Ovary (tissue), 3 donors: ENCODE measurements around the gene TRPV4.

ENCODE experiments used
- POLR2A ChIP-seq: fragments of 450-650 bp; IDR thresholded peaks from one replicate; pipeline ENCODE4 v1.6.1; 2017; ENCODE audit warnings: antibody characterized with exemption, mild to moderate bottlenecking, moderate library complexity
- TF ChIP-seq, protein P1 (sequence below), 3 donors: fragments of 450-650 bp in 2 of 3; fragments of 200-600 bp in 1 of 3; IDR thresholded peaks; one replicate each; pipeline versions ENCODE4 v1.5.1 to v1.8.0; 2016 to 2022; ENCODE audit warnings: antibody characterized with exemption in 3 of 3, mild to moderate bottlenecking in 1 of 3
- donor health status: DM: no; HTN: no; CAD: no.

DNA sequence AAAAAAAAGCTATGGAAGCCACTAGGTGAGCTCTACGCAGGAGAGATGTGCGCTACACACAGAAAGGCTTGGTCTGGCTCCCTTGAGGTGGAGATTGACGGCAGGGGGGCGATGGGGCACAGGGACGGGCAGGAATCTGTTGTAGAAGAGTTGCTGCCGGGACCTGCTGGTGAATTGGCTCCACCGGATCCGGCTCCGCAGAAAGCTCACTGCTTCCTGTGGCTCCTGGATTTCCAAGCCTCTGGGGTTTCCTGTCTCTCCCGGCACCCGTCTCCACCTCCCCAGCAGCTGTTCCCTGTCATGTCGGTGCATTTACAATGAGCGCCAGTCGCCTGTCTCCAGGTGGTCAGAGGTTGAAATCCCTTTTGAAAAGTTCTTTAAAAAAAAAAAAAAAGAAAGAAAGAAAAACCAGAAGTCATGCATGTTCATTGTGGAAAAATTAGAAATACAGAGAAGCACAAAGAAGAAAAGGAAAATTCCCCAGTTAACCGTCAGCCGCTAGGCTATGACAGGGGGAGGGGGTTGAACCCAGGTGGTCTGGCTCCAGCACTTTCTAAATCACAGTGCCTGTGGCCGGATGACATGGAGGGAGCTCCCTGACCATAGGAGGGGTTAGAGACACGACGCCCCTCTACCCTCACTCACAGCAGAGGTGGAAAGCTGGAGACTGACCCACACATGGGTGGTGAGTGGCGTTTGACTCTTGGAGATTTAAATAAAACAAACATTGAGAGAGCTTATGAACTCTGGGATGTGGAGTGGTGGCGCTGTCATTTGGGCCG is 98.8 kb downstream of the TRPV4 start:
- TF ChIP-seq, protein P1, sequence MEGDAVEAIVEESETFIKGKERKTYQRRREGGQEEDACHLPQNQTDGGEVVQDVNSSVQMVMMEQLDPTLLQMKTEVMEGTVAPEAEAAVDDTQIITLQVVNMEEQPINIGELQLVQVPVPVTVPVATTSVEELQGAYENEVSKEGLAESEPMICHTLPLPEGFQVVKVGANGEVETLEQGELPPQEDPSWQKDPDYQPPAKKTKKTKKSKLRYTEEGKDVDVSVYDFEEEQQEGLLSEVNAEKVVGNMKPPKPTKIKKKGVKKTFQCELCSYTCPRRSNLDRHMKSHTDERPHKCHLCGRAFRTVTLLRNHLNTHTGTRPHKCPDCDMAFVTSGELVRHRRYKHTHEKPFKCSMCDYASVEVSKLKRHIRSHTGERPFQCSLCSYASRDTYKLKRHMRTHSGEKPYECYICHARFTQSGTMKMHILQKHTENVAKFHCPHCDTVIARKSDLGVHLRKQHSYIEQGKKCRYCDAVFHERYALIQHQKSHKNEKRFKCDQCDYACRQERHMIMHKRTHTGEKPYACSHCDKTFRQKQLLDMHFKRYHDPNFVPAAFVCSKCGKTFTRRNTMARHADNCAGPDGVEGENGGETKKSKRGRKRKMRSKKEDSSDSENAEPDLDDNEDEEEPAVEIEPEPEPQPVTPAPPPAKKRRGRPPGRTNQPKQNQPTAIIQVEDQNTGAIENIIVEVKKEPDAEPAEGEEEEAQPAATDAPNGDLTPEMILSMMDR (IDR thresholded peaks at IDR 0.05) = no peak
- TF ChIP-seq POLR2A = no peak
